Endothelial cell of umbilical vein (primary cell): ENCODE measurements around the gene ADARB2.

Experiments
- EZH2 ChIP-seq: IDR thresholded peaks from 2 replicates; pipeline ENCODE4 v1.6.1; 2012; ENCODE audit warnings: borderline replicate concordance, low read depth, mild to moderate bottlenecking, moderate library complexity, low read length, inconsistent platforms; ENCODE audit not compliant: severe bottlenecking
- FOS ChIP-seq: IDR thresholded peaks from 2 replicates; pipeline ENCODE4 v1.6.1; 2011; ENCODE audit warnings: mild to moderate bottlenecking, low read length, moderate library complexity, borderline replicate concordance; ENCODE audit not compliant: insufficient read depth
- JUN ChIP-seq: IDR thresholded peaks from 2 replicates; pipeline ENCODE4 v1.6.1; 2011; ENCODE audit warnings: borderline replicate concordance, low read depth; ENCODE audit not compliant: insufficient read length, insufficient read depth
- POLR2A ChIP-seq: IDR thresholded peaks from 2 replicates; pipeline ENCODE4 v1.6.1; 2012; ENCODE audit warnings: low read depth, mild to moderate bottlenecking, control low read depth, low read length
- POLR2AphosphoS5 ChIP-seq: IDR thresholded peaks from 2 replicates; pipeline ENCODE4 v1.6.1; 2012; ENCODE audit warnings: low read depth, mild to moderate bottlenecking, control low read depth, low read length, moderate library complexity; ENCODE audit not compliant: insufficient read depth
- TF ChIP-seq, protein P1 (sequence below), 2 donors: IDR thresholded peaks; 1 replicate in 1 of 2; 2 replicates in 1 of 2; pipeline ENCODE4 v1.5.1; 2011; ENCODE audit warnings: low read length in 2 of 2, mild to moderate bottlenecking in 2 of 2, moderate library complexity in 2 of 2, control low read depth in 1 of 2, inconsistent platforms in 1 of 2, low read depth in 1 of 2; ENCODE audit not compliant: insufficient read depth in 1 of 2; ENCODE audit errors: extremely low read depth in 1 of 2

DNA sequence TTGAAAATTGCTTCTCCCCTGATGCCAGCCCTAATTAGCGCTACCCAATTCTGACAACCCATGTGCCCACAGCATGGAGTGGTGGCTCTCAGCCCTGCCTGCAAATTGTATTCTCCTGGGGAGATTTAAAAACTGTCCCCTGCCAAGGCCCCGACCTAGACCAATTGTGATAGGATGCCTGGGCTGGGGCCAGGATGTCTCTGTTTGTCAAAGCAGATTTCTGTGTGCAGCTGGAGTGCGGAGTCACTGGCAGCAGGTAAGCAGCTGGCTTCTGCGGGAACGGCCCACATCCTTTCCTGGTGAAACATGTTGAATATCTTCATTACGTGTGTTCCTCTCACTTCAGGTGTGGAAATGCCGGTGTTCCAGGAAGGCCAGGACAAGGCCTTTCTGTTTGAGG is 442.6 kb downstream of the ADARB2 start:
- TF ChIP-seq, protein P1, sequence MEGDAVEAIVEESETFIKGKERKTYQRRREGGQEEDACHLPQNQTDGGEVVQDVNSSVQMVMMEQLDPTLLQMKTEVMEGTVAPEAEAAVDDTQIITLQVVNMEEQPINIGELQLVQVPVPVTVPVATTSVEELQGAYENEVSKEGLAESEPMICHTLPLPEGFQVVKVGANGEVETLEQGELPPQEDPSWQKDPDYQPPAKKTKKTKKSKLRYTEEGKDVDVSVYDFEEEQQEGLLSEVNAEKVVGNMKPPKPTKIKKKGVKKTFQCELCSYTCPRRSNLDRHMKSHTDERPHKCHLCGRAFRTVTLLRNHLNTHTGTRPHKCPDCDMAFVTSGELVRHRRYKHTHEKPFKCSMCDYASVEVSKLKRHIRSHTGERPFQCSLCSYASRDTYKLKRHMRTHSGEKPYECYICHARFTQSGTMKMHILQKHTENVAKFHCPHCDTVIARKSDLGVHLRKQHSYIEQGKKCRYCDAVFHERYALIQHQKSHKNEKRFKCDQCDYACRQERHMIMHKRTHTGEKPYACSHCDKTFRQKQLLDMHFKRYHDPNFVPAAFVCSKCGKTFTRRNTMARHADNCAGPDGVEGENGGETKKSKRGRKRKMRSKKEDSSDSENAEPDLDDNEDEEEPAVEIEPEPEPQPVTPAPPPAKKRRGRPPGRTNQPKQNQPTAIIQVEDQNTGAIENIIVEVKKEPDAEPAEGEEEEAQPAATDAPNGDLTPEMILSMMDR (IDR thresholded peaks at IDR 0.05; ENCODE audit: extremely low read depth in 1 of 2, insufficient read depth in 1 of 2, low read depth in 1 of 2, low read length in 2 of 2), result no peak
- TF ChIP-seq POLR2A, result no peak
- no peak for TF ChIP-seq EZH2
- TF ChIP-seq FOS, result no peak
- no peak for TF ChIP-seq POLR2AphosphoS5
- no peak for TF ChIP-seq JUN
